SU-DHL-6 (cell line): ENCODE results near the gene ELMO3.

Source experiments
- CTCF ChIP-seq: fragments of 200-600 bp; sonication (generic); IDR thresholded peaks from one replicate; pipeline ENCODE4 v1.5.1; 2017; ENCODE audit warnings: antibody characterized with exemption, mild to moderate bottlenecking, low read length, moderate library complexity; ENCODE audit not compliant: insufficient read depth, poor library complexity, severe bottlenecking
- EZH2phosphoT487 ChIP-seq: fragments of 200-600 bp; sonication (generic), shearing (Covaris generic); conservative IDR thresholded peaks from 2 replicates; pipeline ENCODE4 v1.6.1; 2018; ENCODE audit warnings: mild to moderate bottlenecking, antibody characterized with exemption, low read length, moderate library complexity, mixed read lengths

GRCh38 chr16:67229906-67230808 is 31.2 kb downstream of the ELMO3 start:
- no peak for TF ChIP-seq CTCF
- TF ChIP-seq EZH2phosphoT487 = no peak
